HEK293T (cell line): ENCODE measurements around the gene WNT5A.

Experiments
- FOXA1 ChIP-seq: fragments of 450-650 bp; IDR thresholded peaks from 2 replicates; pipeline ENCODE4 v1.6.1; 2016; ENCODE audit warnings: mild to moderate bottlenecking
- FOXK2 ChIP-seq: fragments of 450-650 bp; IDR thresholded peaks from 2 replicates; pipeline ENCODE4 v1.6.1; 2016; ENCODE audit warnings: mild to moderate bottlenecking

GRCh38 chr3:55483196-55484095 lies 3.7 kb downstream of the WNT5A start:
- TF ChIP-seq FOXA1 (no peak), FOXK2 (no peak)
